K562 (cell line): ENCODE measurements around the gene RBM7. TPM values are rescaled to one million over a fixed set of nuclear protein-coding genes. Genes with fewer than 3 reads are reported as not detected.

Experiments used
- ATAC-seq: fragments of 200-7000 bp; cut with Tn5 transposase; 3 replicates; pipeline ENCODE4 v1.9.1; 2020; ENCODE audit warnings: moderate library complexity
- BruUV-seq: library from RNA; stranded (reverse); fragments of 400-500 nt; replicated peaks from 2 replicates; lab custom pipeline; 2021; lab: Mats Ljungman, UMichigan
- CTCF ChIA-PET: fragments of 300-600 bp; formaldehyde crosslinking; extraction: SDS; loops from one replicate; lab custom pipeline; 2021; ENCODE audit warnings: low intra/inter-chr PET ratio; lab: Yijun Ruan, JAX
- POLR2A ChIA-PET: fragments of 300-600, 350-650 bp; sonication (Branson Sonifier 250); formaldehyde crosslinking; extraction: SDS; loops from one replicate; lab custom pipeline; 2021; ENCODE audit warnings: antibody characterized with exemption, inconsistent platforms; lab: Yijun Ruan, JAX
- DNase-seq, 4 experiments: peaks; one replicate each; pipeline versions ENCODE4 v3.0.0 to v3.0.0-alpha.2; 2011 to 2018; ENCODE audit warnings: low spot score in 3 of 4, mixed read lengths in 3 of 4; ENCODE audit errors: extremely low read depth in 1 of 4
- FAIRE-seq: peaks from 2 replicates; lab custom pipeline; 2011; peaks lifted over from hg19 to GRCh38; lab: Jason Lieb, UNC
- H2AFZ ChIP-seq: 2 replicates; pipeline ENCODE4 v1.6.0; 2011; ENCODE audit warnings: low read depth, low read length, control low read depth, inconsistent platforms
- H3K27ac ChIP-seq: fragments of 200-600 bp; 3 replicates; pipeline ENCODE4 v1.8.0; 2011; ENCODE audit warnings: low read depth, mild to moderate bottlenecking, control low read depth, inconsistent platforms, low read length, moderate library complexity, mixed read lengths; ENCODE audit errors: extremely low read depth
- H3K27me3 ChIP-seq, 2 experiments: fragments of 300-600 bp in 1 of 2; 2 replicates in 1 of 2; 3 replicates in 1 of 2; pipeline versions ENCODE4 v1.6.0 to v1.8.0; 2011; ENCODE audit warnings: inconsistent platforms in 2 of 2, low read length in 2 of 2, mild to moderate bottlenecking in 1 of 2, mixed read lengths in 1 of 2, moderate library complexity in 1 of 2; ENCODE audit not compliant: control insufficient read depth in 2 of 2, insufficient read depth in 2 of 2
- H3K36me3 ChIP-seq: fragments of 300-600 bp; 3 replicates; pipeline ENCODE4 v1.8.0; 2011; ENCODE audit warnings: mild to moderate bottlenecking, low read length, inconsistent platforms; ENCODE audit not compliant: control insufficient read depth, insufficient read depth
- H3K4me1 ChIP-seq, 2 experiments: fragments of 200-600 bp in 1 of 2; replicated peaks in 1 of 2; 2 replicates in 1 of 2; 3 replicates in 1 of 2; pipeline versions ENCODE4 v1.5.1 to v1.8.0; 2011; ENCODE audit warnings: inconsistent platforms in 2 of 2, low read length in 2 of 2, mild to moderate bottlenecking in 1 of 2, mixed read lengths in 1 of 2, moderate library complexity in 1 of 2; ENCODE audit not compliant: control insufficient read depth in 2 of 2, insufficient read depth in 2 of 2
- H3K4me2 ChIP-seq: 2 replicates; pipeline ENCODE4 v1.6.1; 2011; ENCODE audit warnings: low read length, control low read depth, inconsistent platforms, mixed read lengths; ENCODE audit not compliant: insufficient read depth
- H3K4me3 ChIP-seq: fragments of 200-600 bp; sonication (generic), shearing (Covaris generic); 2 replicates; pipeline ENCODE4 v1.5.1; 2016; ENCODE audit warnings: control low read depth, inconsistent platforms
- H3K79me2 ChIP-seq: fragments of 200-600 bp; 3 replicates; pipeline ENCODE4 v1.8.0; 2011; ENCODE audit warnings: low read length, inconsistent platforms; ENCODE audit not compliant: control insufficient read depth, insufficient read depth
- H3K9ac ChIP-seq, 2 experiments: 2 replicates each; pipeline versions ENCODE4 v1.6.0 to v1.6.1; 2011; ENCODE audit warnings: low read depth in 2 of 2, low read length in 2 of 2, control low read depth in 1 of 2, inconsistent platforms in 1 of 2, mild to moderate bottlenecking in 1 of 2, mixed read lengths in 1 of 2; ENCODE audit not compliant: insufficient read depth in 1 of 2
- H3K9me1 ChIP-seq: one replicate; pipeline ENCODE4 v1.6.0; 2011; ENCODE audit warnings: inconsistent platforms, mild to moderate bottlenecking, low read length, moderate library complexity; ENCODE audit not compliant: control insufficient read depth, insufficient read depth
- H3K9me3 ChIP-seq: replicated peaks from 2 replicates; pipeline ENCODE4 v1.5.1; 2011; ENCODE audit warnings: low read depth, low read length, inconsistent platforms; ENCODE audit not compliant: control insufficient read depth, insufficient read depth
- H4K20me1 ChIP-seq: replicated peaks from 2 replicates; pipeline ENCODE4 v1.6.1; 2011; ENCODE audit warnings: low read length, inconsistent platforms, mixed read lengths; ENCODE audit not compliant: control insufficient read depth, insufficient read depth
- HNRNPK ChIP-seq: fragments of 200-400 bp; formaldehyde crosslinking; IDR thresholded peaks from one replicate; pipeline ENCODE4 v1.6.1; 2018; ENCODE audit warnings: mild to moderate bottlenecking, low read depth, low read length; ENCODE audit not compliant: poor library complexity, severe bottlenecking
- MIER1 ChIP-seq: fragments of 450-650 bp; IDR thresholded peaks from 2 replicates; pipeline ENCODE4 v1.6.1; 2016; ENCODE audit warnings: antibody characterized with exemption, mild to moderate bottlenecking, low read depth
- POLR2H ChIP-seq: IDR thresholded peaks from 2 replicates; pipeline ENCODE4 v1.6.1; 2016; ENCODE audit warnings: missing genetic modification characterization, low read depth, mild to moderate bottlenecking, control low read depth, missing compliant biosample characterization, moderate library complexity
- PPARD ChIP-seq: fragments of 250-450 bp; sonication (Bioruptor Pico); IDR thresholded peaks from 2 replicates; pipeline ENCODE4 v1.8.0; 2022; ENCODE audit warnings: inconsistent platforms, mild to moderate bottlenecking, moderate library complexity
- SLC30A9 ChIP-seq: fragments of 250-450 bp; sonication (Bioruptor Pico); IDR thresholded peaks from 2 replicates; pipeline ENCODE4 v1.8.0; 2022; ENCODE audit warnings: mild to moderate bottlenecking, moderate library complexity
- SUPT5H ChIP-seq: fragments of 450-650 bp; IDR thresholded peaks from 2 replicates; pipeline ENCODE4 v1.6.1; 2016
- WGBS: fragments of 100-300 bp; shearing (Covaris generic); methylation state at CpG from one replicate; pipeline ENCODE4 v1.1.6; 2016; ENCODE audit warnings: low coverage, mixed read lengths; ENCODE audit not compliant: insufficient coverage; ENCODE audit errors: missing lambda C conversion rate; 5-methylcytosine and 5-hydroxymethylcytosine counted together
- in situ Hi-C: fragments of 300-500 bp; cut with MboI; formaldehyde crosslinking; loops from 4 replicates; pipeline ENCODE4 v1.15.0; 2018; ENCODE audit warnings: inconsistent platforms, mixed read lengths
- intact Hi-C: fragments of 100-400 bp; cut with micrococcal nuclease; formaldehyde crosslinking; loops from 2 replicates; pipeline ENCODE4 v1.14.2; 2022
- polyA plus RNA-seq, 8 experiments: library from polyadenylated mRNA; depleted of rRNA in 4 of 8; stranded (reverse) in 5 of 8; unstranded in 3 of 8; fragments of >200 nt; fragmentation: Nextera tagmentation in 2 of 8; fragmentation: Illumina TruSeq in 1 of 8; extraction: Ambion mirVana in 2 of 8; extraction: Trizol in 1 of 8; gene quantifications; 2 replicates each; pipeline versions ENCODE4 v1.2.1 to v1.2.3, GENCODE V29; 2011 to 2014; ENCODE audit warnings: inconsistent platforms in 1 of 8, missing spikeins in 1 of 8
- total RNA-seq, 7 experiments: library from RNA; depleted of rRNA in 6 of 7; stranded (reverse); fragments of >200 nt in 6 of 7; fragmentation: Illumina TruSeq in 2 of 7; extraction: Trizol in 2 of 7; gene quantifications; 2 replicates each; pipeline versions ENCODE4 v1.2.1 to v1.2.3, GENCODE V29; 2011 to 2021; ENCODE audit warnings: low replicate concordance in 1 of 7

RBM7 gene
- total and polyA plus RNA-seq, 9 of the 15 experiments (the other 6 are each of a cell fraction or from before 2014, with no cell fraction given) = 26.0 to 76.8 (median 49.6) TPM

DNA sequence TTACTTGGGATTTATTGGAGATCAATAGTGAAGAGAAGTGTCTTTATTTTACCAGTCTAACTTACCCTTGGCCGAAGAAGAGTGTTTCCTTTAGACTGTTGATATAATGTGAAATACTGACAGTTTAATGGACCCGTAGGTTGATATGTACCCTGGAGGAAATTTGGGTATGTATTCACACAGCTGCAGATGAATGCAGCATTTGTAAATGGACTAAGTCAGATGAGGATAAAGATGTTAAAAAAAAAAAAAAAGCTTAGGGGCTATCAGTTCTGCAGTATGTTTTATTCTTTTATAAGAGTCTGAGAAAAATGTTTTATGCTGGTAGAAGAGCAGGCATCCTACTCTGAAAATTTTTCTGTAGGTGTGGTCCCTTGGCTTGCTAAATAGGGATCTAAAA lies 41.5 kb downstream of the RBM7 start:
- H3K4me3 ChIP-seq = no peak overlapping the region; the same call in 1 of the 2 replicates
- ChIA-PET CTCF (no interaction called here), POLR2A (interaction anchor here (1.7 kb wide), 1 partner anchor 11 kb away, joined by 12 read pairs; no protein-coding TSS in a partner anchor)
- H3K9me3 ChIP-seq = no peaks in the 10 kb centered on the region
- no peaks in the 10 kb centered on the region for H4K20me1 ChIP-seq
- DNase-seq = no peak
- FAIRE-seq = no peak
- peaks cover 74% of the 10 kb centered on the region for H3K79me2 ChIP-seq
- H3K27me3 ChIP-seq = no peaks in the 10 kb centered on the region
- intact Hi-C loops = loop anchor here (5.0 kb wide), 1 partner anchor 100 kb away; no protein-coding TSS in a partner anchor
- no peak for TF ChIP-seq SUPT5H
- no peak for TF ChIP-seq PPARD (CRISPR knock-in tag)
- 0 out of 2 replicates have a peak, but pooled peaks have one; percentile 42 for TF ChIP-seq POLR2H (tag)
- no peak for TF ChIP-seq SLC30A9 (CRISPR knock-in tag)
- no peak for TF ChIP-seq MIER1
- no peak for TF ChIP-seq HNRNPK
- peak overlapping the region in 1 of 2 experiments; percentile 81; a peak in 2 of 4 replicates for H3K9ac ChIP-seq
- no peak for ATAC-seq
- peak overlapping the region; percentile 91 for H3K4me2 ChIP-seq
- WGBS = 10% methylated on average over 2 of the region's 2 CpGs
- in situ Hi-C loops = no loop called here
- H3K4me1 ChIP-seq = peaks cover 7 to 16% of the 10 kb centered on the region in 2 experiments; a peak in 3 of 5 replicates
- H3K27ac ChIP-seq = peak overlapping the region; percentile 85; the same call in 2 of the 3 replicates
- peaks cover 38% of the 10 kb centered on the region for H3K36me3 ChIP-seq
- BruUV-seq = no TSS peak
- H2AFZ ChIP-seq = no peak overlapping the region
- H3K9me1 ChIP-seq = no peaks in the 10 kb centered on the region
